Ovary (tissue), 9 donors: Measurements from ENCODE around the gene DYRK1B. TPM values are rescaled to one million over a fixed set of nuclear protein-coding genes. Genes with fewer than 3 reads are reported as not detected.

ENCODE experiments used
- DNase-seq, 5 donors: peaks; one replicate each; pipeline ENCODE4 v3.0.0-alpha.2; 2019 to 2020
- H3K27ac ChIP-seq, 2 donors: fragments of 200-600 bp; one replicate each; pipeline versions ENCODE4 v1.5.1 to v1.8.0; 2019 to 2022
- H3K27me3 ChIP-seq: fragments of 200-600 bp; one replicate; pipeline ENCODE4 v1.8.0; 2022
- H3K36me3 ChIP-seq: fragments of 200-600 bp; sonication (generic); one replicate; pipeline ENCODE4 v1.5.1; 2019
- H3K4me1 ChIP-seq: one replicate; pipeline ENCODE4 v1.8.1; 2013; ENCODE audit warnings: mild to moderate bottlenecking, moderate library complexity; ENCODE audit not compliant: insufficient read depth
- H3K4me3 ChIP-seq: fragments of 200-600 bp; sonication (generic); one replicate; pipeline ENCODE4 v1.5.1; 2017
- H3K9me3 ChIP-seq, 2 donors: fragments of 200-600 bp in 1 of 2; sonication (generic) in 1 of 2; one replicate each; pipeline versions ENCODE4 v1.5.1 to v1.8.1; 2013 to 2019; ENCODE audit warnings: mild to moderate bottlenecking in 1 of 2, moderate library complexity in 1 of 2
- EP300 ChIP-seq: sonication (generic); formaldehyde crosslinking; IDR thresholded peaks from one replicate; pipeline ENCODE4 v1.6.1; 2017; ENCODE audit warnings: antibody characterized with exemption
- POLR2A ChIP-seq: fragments of 450-650 bp; IDR thresholded peaks from one replicate; pipeline ENCODE4 v1.6.1; 2017; ENCODE audit warnings: antibody characterized with exemption, mild to moderate bottlenecking, moderate library complexity
- WGBS, 3 donors: extraction: QIAGEN DNeasy Blood & Tissue Kit in 1 of 3; methylation state at CpG; one replicate each; pipeline versions ENCODE4 v1.1.5 to v1.1.7; 2013 to 2017; 5-methylcytosine and 5-hydroxymethylcytosine counted together
- intact Hi-C, 4 donors: fragments of 100-400 bp; cut with DNase I; formaldehyde crosslinking; loops; one replicate each; pipeline versions ENCODE4 v1.11.0 to v1.15.1; 2022 to 2023
- polyA plus RNA-seq, 2 donors: library from polyadenylated mRNA; stranded (reverse); fragments of 200-250 nt in 1 of 2; fragments of 350-450 nt in 1 of 2; fragmentation: Illumina TruSeq in 1 of 2; extraction: RNeasy Lipid Tissue Mini Kit (QIAGEN cat#74804) in 1 of 2; gene quantifications; one replicate each; pipeline ENCODE4 v1.2.3, GENCODE V29; 2013 to 2014
- total RNA-seq, 7 donors: library from RNA; depleted of rRNA in 2 of 7; stranded (reverse); fragments of >200 nt in 2 of 7; fragmentation: NEBNext Ultra II Directional in 3 of 7; extraction: Animal tissue kit (Norgen Biotek cat#: 25700) in 3 of 7; gene quantifications; one replicate each; pipeline versions ENCODE4 v1.1.0 to v1.2.4, GENCODE V29; 2016 to 2023
- TF ChIP-seq, protein P1 (sequence below), 3 donors: fragments of 450-650 bp in 2 of 3; fragments of 200-600 bp in 1 of 3; IDR thresholded peaks; one replicate each; pipeline versions ENCODE4 v1.5.1 to v1.8.0; 2016 to 2022; ENCODE audit warnings: antibody characterized with exemption in 3 of 3, mild to moderate bottlenecking in 1 of 3
- donor health status: DM: no; HTN: no; CAD: no; lungs with moderate emphysema.
- donor health status: DM: no; HTN: no; CAD: no.
- donor health status: Bipolar disorder and iron deficiency.
- donor health status: DM: yes; HTN: yes; CAD: no.
- donor health status: DM: no; HTN: no; CAD: no.
- donor health status: DM: yes; HTN: yes; CAD: no.

Gene DYRK1B
- total and polyA plus RNA-seq, 9 donors, result 10.1 to 31.0 (median 16.2) TPM

- no peaks in the 10 kb centered on the region for H3K4me1 ChIP-seq
- DNase-seq, result no peak
- TF ChIP-seq POLR2A (no peak), EP300 (no peak)
- TF ChIP-seq, protein P1, sequence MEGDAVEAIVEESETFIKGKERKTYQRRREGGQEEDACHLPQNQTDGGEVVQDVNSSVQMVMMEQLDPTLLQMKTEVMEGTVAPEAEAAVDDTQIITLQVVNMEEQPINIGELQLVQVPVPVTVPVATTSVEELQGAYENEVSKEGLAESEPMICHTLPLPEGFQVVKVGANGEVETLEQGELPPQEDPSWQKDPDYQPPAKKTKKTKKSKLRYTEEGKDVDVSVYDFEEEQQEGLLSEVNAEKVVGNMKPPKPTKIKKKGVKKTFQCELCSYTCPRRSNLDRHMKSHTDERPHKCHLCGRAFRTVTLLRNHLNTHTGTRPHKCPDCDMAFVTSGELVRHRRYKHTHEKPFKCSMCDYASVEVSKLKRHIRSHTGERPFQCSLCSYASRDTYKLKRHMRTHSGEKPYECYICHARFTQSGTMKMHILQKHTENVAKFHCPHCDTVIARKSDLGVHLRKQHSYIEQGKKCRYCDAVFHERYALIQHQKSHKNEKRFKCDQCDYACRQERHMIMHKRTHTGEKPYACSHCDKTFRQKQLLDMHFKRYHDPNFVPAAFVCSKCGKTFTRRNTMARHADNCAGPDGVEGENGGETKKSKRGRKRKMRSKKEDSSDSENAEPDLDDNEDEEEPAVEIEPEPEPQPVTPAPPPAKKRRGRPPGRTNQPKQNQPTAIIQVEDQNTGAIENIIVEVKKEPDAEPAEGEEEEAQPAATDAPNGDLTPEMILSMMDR (IDR thresholded peaks at IDR 0.05), result no peak
- no peak overlapping the region for H3K4me3 ChIP-seq
- no peak overlapping the region for H3K27ac ChIP-seq
- intact Hi-C loops, result no loop called here
- H3K27me3 ChIP-seq, result no peaks in the 10 kb centered on the region
- 85 to 91% (median 89%) methylated on average over 2 of the region's 2 CpGs for WGBS, 3 donors
- H3K36me3 ChIP-seq, result no peaks in the 10 kb centered on the region
- no peaks in the 10 kb centered on the region for H3K9me3 ChIP-seq
Observed at GRCh38 chr19:39867133-39867532, 33.2 kb upstream of the DYRK1B start.

GRCh38 chr19:39865953-39866352 lies 32.0 kb upstream of the DYRK1B start:
- WGBS, 3 donors, result 83 to 89% (median 87%) methylated on average over 5 of the region's 5 CpGs
- DNase-seq, result no peak
- Histone ChIP-seq H3K27me3 (no peaks in the 10 kb centered on the region), H3K36me3 (no peaks in the 10 kb centered on the region), H3K9me3 (no peaks in the 10 kb centered on the region), H3K4me3 (no peak overlapping the region), H3K27ac (no peak overlapping the region), H3K4me1 (no peaks in the 10 kb centered on the region)
- TF ChIP-seq EP300 (no peak), POLR2A (no peak)
- TF ChIP-seq, protein P1 (IDR thresholded peaks at IDR 0.05), result no peak
- intact Hi-C loops, result no loop called here

- TF ChIP-seq EP300 (no peak), POLR2A (no peak)
- TF ChIP-seq, protein P1 (IDR thresholded peaks at IDR 0.05), result no peak
- Histone ChIP-seq H3K4me1 (no peaks in the 10 kb centered on the region), H3K27me3 (no peaks in the 10 kb centered on the region), H3K27ac (no peak overlapping the region), H3K9me3 (no peaks in the 10 kb centered on the region), H3K36me3 (no peaks in the 10 kb centered on the region), H3K4me3 (no peak overlapping the region)
- intact Hi-C loops, result no loop called here
- WGBS, 3 donors, result 91 to 97% (median 91%) methylated on average over 2 of the region's 2 CpGs
- no peak for DNase-seq
Observed at GRCh38 chr19:39865186-39865585, 31.2 kb upstream of the DYRK1B start.

GRCh38 chr19:39864118-39864517 lies 30.2 kb upstream of the DYRK1B start:
- intact Hi-C loops, result no loop called here
- Histone ChIP-seq H3K4me1 (no peaks in the 10 kb centered on the region), H3K4me3 (no peak overlapping the region), H3K27ac (no peak overlapping the region), H3K27me3 (no peaks in the 10 kb centered on the region), H3K36me3 (no peaks in the 10 kb centered on the region), H3K9me3 (no peaks in the 10 kb centered on the region)
- no peak for DNase-seq
- TF ChIP-seq, protein P1 (IDR thresholded peaks at IDR 0.05), result no peak
- TF ChIP-seq EP300, result no peak
- TF ChIP-seq POLR2A, result no peak
- WGBS, 3 donors, result 47 to 68% (median 61%) methylated on average over 2 of the region's 2 CpGs
